ENCODE results near the gene ODF2L.

Gene ODF2L, protein sequence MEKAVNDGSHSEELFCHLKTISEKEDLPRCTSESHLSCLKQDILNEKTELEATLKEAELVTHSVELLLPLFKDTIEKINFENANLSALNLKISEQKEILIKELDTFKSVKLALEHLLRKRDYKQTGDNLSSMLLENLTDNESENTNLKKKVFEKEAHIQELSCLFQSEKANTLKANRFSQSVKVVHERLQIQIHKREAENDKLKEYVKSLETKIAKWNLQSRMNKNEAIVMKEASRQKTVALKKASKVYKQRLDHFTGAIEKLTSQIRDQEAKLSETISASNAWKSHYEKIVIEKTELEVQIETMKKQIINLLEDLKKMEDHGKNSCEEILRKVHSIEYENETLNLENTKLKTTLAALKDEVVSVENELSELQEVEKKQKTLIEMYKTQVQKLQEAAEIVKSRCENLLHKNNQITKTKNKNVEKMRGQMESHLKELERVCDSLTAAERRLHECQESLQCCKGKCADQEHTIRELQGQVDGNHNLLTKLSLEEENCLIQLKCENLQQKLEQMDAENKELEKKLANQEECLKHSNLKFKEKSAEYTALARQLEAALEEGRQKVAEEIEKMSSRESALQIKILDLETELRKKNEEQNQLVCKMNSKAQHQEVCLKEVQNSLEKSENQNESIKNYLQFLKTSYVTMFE

DNA sequence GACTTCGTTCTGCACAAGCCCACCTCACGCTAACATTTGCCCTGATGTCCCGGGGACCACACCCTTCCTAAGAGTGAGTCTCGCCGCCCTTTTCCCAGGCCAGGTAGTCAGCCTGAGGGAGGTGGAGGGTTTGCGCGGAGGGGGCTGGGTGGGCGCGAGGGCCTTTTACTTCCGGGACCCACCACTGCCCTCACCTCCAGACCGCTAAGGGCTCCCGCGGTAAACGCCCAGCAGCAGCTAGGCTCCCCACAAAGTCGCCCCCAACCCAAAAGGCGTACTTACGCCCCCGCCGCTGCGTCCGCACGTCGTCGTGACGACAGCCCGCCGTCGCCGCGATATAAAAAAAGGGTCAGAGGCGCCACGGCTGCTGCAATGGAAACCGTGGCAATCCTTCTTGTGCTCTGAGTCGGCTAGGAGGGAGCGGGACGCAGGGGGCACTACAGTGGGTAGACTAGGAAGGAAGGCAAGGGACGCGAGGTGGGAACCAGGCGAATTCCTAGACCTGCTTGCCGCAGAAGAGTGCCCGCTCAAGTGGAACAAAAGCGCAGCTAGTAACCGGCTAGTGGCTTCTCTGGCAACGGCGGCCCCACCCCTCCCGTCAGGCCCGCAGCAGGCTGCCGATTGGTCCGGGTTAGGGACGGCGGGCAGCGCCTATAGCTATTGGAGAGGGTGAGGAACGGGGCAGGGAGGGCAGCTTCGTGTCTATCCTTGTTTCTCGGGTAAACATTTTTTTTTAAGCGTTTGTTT lies at the start of gene ODF2L:
ODF2L (minus strand) TSS at position 573 of the 747 bp plus-strand sequence. CDS start 9,296 bp downstream, outside the sequence.
- DNase-seq, result peak; percentile 92

DNA sequence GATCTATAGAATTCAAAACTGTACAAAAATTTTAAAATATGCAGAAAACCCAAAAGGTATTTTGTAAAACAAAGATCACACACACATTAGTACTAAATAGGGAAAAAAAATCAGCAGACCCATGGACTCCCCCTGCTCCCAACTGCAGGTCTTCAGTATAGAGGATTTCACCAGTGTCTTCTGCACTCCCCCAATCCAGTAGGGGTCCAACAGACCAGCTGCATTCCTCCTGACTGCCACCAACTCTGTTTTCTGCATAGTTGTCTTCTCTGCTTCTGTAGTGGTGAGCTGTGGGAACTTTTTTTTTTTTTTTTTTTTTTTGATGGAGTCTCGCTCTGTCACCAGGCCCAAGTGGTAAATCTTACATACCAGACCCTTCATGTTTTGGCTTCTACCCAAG lies 49.8 kb upstream of the ODF2L start:
- no peak for DNase-seq

DNA sequence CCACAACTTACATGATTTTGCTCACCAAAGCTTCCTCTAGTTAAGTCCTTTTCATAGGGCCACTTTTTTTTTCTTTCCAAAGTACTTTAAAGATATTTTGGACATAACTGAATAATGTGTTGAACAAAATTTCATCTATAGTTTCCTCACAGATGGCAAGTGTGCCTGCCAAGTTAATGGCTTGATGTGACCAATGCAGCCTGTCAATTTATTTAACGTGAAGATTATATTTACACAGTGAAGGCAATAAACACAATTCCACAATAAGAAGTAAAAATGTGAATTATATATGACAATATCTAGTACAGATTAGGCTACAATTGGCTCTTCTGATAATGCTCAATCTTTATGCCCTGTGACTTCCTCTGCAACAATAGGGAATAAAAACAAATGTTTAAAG lies 45.9 kb upstream of the ODF2L start:
- DNase-seq, result no peak

DNA sequence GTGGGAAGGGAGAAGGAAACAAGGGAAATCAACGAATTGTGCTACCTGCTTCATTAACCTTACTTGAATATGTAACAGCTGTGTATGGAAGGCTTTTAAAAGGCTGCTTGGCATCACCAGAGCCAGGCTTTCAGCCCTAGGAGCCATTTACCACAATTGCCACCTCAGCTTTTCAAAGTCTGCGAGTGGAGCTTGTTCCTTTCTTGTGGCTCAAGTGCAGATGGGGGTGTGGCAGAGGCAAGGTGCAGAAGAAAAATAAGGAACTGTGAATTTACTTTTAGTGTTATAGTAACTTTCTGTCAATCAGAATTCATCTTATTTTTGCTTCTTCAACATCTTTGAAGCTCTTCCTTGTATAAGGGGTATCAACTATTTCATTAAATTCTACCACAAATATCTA lies 45.5 kb upstream of the ODF2L start:
- no peak for DNase-seq

DNA sequence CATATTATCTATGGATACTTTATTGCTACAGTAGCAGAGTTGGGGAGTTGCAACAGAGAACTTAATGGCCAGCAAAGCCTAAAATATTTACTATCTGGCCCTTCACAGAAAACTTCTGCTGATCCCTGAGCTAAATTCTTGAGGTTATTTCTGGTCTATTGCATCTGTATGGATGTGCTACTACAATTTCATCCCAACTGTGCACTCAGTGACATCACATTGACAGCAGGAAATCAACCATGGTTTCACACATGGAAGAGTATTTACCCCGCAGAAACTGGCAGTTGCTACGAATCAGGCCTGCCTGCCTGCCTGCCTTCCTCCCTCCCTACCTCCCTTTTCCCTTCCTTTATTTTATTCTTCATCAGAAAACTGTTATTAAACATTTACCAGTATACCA lies 39.9 kb upstream of the ODF2L start:
- DNase-seq, result no peak

DNA sequence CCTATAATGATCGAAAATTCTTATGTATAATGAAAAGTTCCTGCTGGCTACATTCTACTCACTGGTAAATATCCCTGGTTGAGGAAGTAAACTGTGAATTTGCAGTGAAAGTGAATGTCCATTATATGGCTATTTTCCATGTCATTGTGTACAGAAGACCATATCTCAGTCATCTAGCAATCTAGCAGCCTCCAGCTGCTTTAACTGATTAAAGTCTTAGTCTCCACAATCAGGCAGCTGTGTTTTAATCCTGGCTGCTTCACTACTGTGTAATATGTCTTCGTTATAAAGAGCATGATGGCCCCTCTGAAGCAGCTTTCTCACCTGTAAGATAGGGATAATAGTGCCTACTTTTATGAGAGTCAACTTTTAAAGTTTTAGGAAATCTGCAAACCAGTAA lies 39.2 kb upstream of the ODF2L start:
- no peak for DNase-seq

DNA sequence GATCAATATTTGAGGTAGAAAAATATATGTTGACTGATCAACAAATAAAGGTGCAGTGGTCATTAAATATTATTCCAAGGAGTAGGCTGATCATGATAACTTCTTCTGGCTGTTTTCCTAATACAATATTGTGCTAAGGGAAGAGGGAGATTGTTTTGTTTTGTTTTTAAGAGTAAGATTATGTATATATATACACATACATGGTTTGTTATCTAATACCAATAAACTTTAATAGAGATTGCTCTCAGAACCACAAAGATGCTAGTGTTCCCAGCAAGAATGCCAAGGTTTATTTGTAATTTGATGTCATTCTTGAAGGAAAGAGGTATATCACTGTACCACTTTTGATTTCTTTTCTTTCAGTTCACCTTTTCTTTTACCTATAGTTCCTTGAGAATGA lies 37.9 kb upstream of the ODF2L start:
- no peak for DNase-seq

DNA sequence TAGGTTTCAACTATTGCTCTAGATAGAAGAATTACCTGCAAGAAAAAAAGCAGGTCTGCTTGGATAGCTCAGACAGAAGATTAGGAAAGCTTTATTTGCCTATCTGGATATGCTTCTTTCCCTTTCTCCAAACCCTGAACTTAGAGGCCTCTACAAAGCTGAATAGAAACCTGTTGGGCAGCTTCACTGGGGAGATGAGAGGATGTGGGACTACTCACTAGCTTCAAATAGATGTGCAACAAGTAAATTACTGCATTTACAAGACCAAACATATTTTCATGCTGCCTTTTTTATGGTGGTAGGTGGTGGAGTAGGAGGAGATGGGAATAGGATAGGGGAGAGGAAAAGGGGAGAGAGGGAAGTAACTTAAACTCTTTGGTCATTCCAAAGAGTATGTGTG lies 34.3 kb upstream of the ODF2L start:
- no peak for DNase-seq

DNA sequence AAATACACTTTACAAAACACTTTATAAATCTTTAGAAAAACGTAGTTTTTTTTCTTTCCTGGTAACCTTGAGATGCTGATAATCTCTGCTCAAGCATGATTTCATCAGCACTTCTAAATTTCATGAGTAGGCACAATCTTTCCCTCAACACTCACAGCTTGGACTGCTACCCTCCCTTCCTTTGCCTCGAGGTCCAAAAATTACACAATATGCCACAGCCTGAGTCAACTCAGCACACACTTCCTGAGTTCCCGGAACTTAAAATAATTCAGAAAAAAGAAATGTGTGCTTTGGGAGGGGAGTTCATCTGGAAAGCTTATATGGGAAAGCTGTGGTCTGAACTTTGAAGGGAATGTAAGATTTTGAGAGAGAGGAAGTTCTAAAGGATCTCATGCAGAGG lies 33.7 kb upstream of the ODF2L start:
- DNase-seq, result no peak

DNA sequence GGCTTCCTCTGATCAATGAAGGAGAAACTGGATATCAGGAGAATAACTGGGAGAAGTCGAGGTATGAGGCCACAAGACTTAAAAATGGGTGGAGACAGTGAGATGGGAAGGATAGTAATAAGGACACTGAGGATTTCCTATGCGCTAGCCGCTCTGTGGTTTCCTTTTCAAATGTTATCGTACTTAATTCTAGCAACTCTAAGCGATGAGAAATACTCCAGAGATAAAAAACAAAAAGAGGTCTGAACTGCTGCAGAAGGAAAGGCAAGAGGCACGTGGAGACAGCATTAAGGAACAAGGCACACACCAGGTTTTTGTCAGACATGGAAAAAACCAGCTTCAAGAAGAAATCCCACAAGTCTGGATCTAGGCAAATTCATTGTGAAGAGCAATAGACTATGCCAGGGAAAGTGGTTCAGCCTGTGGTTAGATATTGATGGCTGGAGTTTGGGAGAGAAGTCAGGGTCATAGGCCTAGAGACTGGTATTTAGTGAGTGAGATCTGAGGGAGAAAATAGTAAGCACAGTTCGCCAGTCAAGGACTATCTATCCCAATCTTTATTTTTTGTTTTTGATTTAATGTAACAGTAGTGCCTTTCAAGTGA lies 33.1 kb upstream of the ODF2L start:
- no peak for DNase-seq

DNA sequence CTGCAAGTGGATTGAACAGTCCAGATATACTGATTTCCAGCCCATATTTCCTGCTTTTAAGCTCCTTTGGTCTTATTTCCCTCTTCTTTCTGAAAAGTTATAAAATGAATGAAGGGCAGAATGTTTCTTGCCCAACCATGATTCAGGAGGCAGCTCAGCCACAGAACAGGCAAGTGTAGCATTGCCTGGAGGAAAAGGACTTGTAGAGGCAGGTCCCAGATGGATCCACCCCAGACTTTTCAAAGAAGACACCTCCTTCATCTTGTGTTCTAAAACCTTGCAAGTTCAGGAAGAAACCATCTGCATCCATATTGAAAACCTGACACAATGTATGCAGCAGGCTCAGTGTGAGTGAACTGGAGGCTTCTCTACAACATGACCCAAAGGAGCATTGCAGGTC lies 27.8 kb upstream of the ODF2L start, which contains the start of gene CLCA2:
CLCA2 (plus strand) TSS at position 299 of the 400 bp plus-strand sequence; CDS start at position 376, 77 bp downstream.
- no peak for DNase-seq

DNA sequence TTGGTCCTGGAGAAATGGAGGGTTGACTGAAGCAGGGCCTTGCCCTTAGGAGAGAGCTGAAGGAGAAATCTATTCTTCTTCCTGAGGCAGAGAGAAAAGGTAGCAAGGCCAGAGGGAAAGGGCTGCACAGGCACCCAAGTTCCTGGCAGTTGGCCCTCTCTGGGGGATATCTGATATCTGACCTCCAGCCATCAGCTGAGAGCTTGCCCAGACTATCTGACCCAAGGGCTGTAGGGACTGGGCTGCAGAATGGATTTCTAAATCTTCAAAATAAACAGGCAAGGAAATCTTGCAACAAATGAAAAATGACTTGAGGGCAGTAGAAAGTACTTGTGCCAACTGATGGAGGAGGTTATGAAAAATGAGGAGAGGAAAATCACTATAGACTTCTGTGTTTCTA lies 27.4 kb upstream of the ODF2L start:
- no peak for DNase-seq

DNA sequence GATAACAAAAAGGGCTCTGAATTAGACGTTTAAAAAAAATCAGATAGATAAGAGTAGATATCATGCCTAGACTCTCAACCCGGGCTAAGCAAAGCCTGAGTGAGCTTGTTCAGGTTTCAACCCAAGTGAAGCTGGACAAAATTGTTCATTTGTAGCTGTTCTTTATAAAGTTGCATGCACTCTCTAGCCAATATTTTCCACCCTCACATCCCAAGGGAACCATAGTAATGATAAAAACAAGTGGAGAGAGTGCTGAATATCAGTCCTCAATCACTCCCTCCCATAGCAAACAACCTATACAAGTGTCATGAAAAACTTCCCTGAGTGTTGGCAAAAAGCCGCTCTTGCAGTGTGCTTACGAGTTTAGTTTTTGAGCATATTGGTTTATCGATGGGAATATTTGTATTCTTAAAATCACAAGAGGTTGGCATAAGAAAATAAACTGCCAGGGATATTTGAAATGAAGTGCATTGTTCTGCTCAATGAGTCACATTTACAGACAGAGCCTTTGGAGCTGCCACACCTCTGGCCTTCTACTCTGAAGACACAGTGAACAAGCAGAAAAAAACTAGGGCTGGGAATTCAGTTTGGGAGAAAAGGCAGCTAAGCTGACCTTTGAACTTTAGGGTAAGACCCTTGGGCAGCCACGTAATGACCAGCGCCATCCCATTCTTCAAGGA lies 25.6 kb upstream of the ODF2L start:
- DNase-seq, result no peak

DNA sequence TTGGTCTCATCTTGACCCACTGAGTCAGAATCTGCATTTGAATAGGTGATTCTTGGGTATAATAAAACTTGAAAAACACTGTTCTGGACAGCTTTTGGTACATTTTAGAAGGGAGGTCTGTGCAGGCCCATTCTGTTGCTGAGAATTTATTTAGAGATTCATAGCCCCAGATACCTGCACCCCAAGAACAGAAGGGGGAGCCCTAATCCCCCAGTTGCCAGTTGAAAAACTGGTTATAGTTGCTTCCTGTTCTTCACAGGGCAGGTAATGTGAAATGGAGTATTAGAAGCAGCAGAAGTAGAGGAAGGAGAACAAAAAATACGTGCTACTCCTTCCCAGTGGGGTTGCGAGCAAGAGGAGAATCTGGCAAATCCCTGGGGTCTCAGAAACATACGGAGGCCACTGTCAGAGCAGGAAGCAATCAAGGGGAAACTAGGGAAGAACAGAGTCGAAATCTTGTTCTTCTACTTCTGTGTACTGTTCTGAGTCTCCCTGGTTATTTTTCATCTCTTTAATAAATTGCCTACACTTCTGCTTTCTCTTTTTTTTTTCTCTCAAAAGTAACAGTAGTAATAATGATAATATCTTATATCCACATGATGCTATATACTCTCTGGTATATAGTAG lies 23.3 kb upstream of the ODF2L start:
- no peak for DNase-seq

DNA sequence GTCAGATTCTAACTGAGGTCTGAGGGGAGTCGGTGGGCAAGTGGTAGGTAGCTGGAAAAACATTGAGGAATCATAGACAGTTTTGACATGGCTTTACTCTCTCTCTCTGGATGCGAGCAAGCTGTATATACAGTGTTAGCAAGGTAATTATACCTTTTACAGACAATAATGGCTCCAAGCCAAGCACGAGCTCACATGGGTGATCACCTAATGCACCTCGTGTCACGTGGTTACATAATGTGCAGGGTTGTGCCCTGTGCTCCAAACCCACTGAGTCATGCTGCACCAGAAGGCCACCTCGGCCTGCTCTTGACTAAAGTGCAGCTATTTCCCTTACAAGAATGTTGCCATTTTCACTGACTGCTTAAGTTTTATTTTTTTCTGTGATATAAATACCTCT lies 20.2 kb upstream of the ODF2L start:
- no peak for DNase-seq

DNA sequence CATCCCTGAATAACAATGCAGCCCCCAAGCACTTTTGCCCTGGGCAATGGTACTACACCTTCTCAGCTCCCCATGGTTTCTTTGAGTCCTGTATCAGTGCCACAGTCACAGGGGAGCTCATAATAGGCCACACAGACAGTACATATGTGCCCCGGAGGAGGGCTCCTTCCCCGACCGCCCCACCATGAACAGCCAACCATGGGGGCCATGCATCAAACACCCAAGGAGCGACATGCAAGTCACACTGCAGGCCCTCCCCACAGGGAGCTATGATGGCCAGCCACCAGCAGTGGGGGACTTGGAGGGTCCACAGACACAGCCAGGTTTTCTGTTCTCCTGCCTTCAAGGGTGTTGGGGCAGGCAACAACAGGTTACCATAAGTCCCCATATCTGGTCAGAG lies 14.8 kb upstream of the ODF2L start:
- DNase-seq, result no peak

DNA sequence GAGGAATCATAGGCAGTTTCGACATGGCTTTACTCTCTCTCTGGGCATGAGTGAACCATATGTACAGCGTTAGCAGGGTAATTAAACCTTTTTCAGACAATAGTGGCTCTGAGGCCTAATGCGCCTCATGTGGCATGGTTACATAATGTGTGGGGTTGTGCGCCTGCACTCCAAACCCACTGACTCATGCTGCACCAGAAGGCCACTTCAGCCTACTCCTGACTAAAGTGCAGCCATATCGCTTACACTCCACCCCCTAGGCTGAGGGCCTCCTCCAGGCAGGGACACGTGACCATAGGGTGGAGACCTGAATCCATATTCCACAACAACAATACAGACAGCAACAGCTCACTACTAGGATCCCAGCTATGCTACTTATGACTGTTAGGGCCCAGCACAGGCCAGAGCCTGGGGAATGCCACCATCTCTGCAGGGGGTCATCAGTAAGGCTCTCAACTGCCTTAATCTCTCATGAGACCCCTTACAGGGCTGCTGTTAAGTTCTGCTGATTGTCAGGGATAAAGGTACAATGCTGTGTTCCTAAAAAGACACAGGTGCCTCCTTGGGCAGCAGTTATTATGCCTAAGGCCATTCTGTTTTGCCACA lies 13.4 kb upstream of the ODF2L start:
- no peak for DNase-seq

DNA sequence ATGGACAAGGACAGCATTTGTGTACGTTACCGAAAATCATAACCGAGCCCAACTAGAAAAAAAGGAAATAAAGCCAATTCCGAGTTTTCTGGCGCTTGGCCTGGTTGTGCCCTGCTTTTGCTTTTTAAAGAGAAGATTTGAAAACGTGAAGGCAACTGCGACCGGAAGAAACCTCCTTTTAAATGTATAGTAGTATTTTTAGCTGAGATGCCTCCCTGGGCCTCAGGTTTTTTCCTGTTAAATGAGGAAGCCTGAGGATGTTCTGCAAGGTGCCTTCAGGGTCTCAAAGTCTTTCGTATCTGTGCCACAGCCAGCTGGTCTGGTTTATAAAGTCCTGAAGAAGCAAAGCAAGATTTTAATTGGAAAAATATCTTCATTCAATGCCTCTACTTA lies 371 bp upstream of the ODF2L start:
- no peak for DNase-seq

DNA sequence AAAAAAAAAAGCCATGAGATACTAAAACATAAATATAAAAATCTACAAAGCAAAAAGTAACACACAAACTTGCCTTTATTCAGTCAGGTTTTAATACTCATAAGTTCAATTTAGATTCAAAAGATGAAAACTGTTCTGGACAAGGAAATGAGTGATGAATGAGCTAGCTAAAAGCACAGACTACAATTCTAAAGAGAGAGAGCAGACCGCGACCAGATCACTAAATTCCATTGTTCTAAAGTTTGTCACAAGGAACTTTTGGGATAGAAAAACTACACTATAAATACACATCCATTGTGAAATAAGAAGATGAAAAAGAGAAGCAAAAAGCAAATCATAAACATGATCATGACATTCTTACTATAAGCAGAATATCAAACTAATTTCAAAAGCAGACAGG lies 1.7 kb downstream of the ODF2L start:
- DNase-seq, result no peak

DNA sequence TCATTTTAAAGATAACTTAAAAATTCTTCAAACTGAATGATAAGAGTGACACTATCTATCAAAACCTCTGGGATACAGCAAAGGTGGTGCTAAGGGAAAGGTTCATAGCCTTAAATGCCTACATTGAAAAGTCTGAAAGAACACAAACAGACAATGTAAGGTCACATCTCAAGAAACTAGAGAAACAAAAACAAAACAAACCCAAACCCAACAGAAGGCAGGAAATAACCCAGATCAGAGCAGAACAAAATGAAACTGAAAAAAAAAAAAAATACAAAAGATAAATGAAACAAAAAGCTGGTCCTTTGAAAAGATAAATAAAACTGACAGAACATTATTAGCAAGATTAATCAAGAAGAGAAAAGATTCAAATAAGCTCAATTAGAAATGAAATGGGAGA lies 6.8 kb downstream of the ODF2L start:
- no peak for DNase-seq

DNA sequence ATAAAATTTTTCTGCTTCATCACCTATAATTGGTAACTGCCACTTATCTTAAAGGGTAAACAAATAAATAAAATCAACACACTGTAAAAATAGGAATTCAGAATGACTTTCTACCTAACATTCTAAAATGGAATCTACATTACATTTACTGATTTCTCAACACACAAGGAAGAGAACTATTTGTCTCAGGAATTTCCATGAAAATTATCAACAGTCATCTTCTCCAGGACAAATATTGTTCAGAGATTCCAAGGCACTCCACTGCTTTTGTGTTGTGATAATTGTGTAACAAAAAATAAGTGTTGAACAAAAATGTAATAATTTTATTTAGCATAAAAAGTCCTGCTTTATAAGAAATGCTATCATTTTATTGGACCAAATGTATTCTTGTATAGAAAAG lies 7.3 kb downstream of the ODF2L start:
- DNase-seq, result no peak
